Type B pancreatic cell (in vitro differentiated cells): ENCODE results near the gene CTSW. TPM values are rescaled to one million over a fixed set of nuclear protein-coding genes. Genes with fewer than 3 reads are reported as not detected.

Experiments used
- DNase-seq: peaks from one replicate; pipeline ENCODE4 v3.0.0; 2021; ENCODE audit warnings: mixed read lengths; ENCODE audit not compliant: unreplicated experiment; ENCODE audit errors: extremely low spot score
- H3K27ac Mint-ChIP-seq: 2 replicates; pipeline ENCODE4 v1.8.0; 2021; ENCODE audit warnings: mild to moderate bottlenecking, mixed read lengths
- H3K27me3 Mint-ChIP-seq: 2 replicates; pipeline ENCODE4 v1.8.0; 2021; ENCODE audit warnings: mixed read lengths
- H3K36me3 Mint-ChIP-seq: 2 replicates; pipeline ENCODE4 v1.8.0; 2021; ENCODE audit warnings: mixed read lengths
- H3K4me1 Mint-ChIP-seq: one replicate; pipeline ENCODE4 v1.8.0; 2021; ENCODE audit warnings: mixed read lengths; ENCODE audit not compliant: unreplicated experiment
- H3K4me3 Mint-ChIP-seq: 2 replicates; pipeline ENCODE4 v1.8.0; 2021; ENCODE audit warnings: mild to moderate bottlenecking, mixed read lengths
- H3K9me3 Mint-ChIP-seq: 2 replicates; pipeline ENCODE4 v1.8.0; 2021; ENCODE audit warnings: mixed read lengths
- total RNA-seq: library from RNA; stranded (reverse); gene quantifications from 2 replicates; pipeline ENCODE4 v1.2.1, GENCODE V29; 2021; ENCODE audit warnings: low replicate concordance
- TF ChIP-seq, protein P1 (sequence below): fragments of 200-600 bp; sonication (generic); conservative IDR thresholded peaks from 2 replicates; pipeline ENCODE4 v1.5.0; 2021; ENCODE audit warnings: antibody characterized with exemption, mild to moderate bottlenecking

The CTSW gene
- total RNA-seq, 1 donor from 2014 or later: not detected

DNA sequence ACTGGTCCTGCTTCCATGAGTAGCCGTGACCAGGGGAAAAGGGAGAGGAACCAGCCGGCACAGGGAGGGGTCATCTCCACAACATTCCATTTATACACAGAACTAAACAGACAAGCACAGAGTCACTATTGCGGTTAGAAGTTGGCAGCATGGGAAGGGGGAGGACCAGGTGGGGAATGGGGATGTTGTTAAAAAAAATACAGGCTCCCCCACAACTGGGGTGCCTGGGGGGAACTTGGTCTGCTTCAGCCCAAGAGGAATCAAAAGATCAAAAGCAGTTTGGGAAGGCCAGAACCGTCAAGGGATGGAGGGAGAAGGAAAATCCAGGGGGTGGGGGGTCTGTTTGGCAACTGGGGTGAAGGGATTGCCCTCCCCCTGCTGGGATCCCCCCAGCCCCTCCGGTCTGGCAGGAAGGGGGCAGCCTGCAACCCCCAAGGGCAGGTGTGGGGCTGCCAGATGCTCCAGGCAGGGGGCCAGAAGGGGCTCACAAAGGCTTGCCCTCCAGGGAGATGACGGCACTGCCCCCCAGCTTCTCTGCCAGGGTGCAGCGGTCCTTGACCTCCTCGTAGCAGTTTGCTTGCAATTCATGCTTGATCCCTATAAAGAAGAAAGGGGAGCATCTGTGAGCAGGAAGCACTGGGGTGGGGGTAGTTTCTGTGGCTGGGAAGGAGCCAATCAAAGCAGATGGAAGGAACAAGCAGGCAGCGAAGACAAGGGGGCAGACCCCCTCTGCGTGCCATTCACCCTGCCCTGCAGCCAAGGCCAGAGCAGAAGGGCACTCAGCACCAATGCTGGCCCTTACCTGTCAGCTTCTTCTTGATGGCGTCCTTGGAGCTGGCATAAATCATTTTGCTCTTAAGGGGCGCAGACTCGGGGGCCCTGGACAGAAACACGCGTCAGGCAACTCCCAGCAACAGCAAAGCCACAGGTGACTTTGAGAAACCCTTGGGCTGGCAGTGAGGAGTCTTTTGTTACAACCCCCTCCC lies 24.5 kb upstream of the CTSW start:
- TF ChIP-seq, protein P1, sequence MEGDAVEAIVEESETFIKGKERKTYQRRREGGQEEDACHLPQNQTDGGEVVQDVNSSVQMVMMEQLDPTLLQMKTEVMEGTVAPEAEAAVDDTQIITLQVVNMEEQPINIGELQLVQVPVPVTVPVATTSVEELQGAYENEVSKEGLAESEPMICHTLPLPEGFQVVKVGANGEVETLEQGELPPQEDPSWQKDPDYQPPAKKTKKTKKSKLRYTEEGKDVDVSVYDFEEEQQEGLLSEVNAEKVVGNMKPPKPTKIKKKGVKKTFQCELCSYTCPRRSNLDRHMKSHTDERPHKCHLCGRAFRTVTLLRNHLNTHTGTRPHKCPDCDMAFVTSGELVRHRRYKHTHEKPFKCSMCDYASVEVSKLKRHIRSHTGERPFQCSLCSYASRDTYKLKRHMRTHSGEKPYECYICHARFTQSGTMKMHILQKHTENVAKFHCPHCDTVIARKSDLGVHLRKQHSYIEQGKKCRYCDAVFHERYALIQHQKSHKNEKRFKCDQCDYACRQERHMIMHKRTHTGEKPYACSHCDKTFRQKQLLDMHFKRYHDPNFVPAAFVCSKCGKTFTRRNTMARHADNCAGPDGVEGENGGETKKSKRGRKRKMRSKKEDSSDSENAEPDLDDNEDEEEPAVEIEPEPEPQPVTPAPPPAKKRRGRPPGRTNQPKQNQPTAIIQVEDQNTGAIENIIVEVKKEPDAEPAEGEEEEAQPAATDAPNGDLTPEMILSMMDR: no peak
- peaks cover 3% of the 10 kb centered on the region for H3K27me3 Mint-ChIP-seq
- peak overlapping the region; percentile 86 for H3K27ac Mint-ChIP-seq
- H3K4me1 Mint-ChIP-seq: peaks cover 20% of the 10 kb centered on the region
- DNase-seq: no peak
- peaks cover 38% of the 10 kb centered on the region for H3K36me3 Mint-ChIP-seq
- H3K9me3 Mint-ChIP-seq: no peaks in the 10 kb centered on the region
- H3K4me3 Mint-ChIP-seq: peak overlapping the region; percentile 93

DNA sequence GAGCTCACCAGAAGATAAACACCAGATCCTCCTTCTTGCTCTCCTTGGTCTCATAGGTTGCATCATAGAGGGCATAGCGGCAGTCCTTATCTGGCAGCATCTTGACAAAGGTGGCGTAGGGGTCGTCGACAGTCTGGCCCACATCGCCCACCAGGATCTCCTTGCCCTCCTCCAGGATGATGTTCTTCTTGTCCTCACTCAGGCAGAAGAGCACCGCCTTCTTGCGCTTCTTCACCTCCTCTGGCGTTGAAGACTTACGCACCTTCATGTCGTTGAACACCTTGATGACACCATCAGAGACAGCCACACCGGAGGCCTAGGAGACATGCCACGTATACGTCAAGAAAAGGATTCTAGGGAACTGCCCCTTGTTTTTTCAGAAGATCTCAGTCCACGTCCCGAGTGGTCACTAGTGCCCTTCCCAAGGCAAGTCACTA lies 23.7 kb upstream of the CTSW start:
- H3K27ac Mint-ChIP-seq: peak overlapping the region; percentile 84
- peaks cover 3% of the 10 kb centered on the region for H3K27me3 Mint-ChIP-seq
- TF ChIP-seq, protein P1: no peak
- H3K36me3 Mint-ChIP-seq: peaks cover 38% of the 10 kb centered on the region
- H3K4me3 Mint-ChIP-seq: peak overlapping the region; percentile 93
- no peaks in the 10 kb centered on the region for H3K9me3 Mint-ChIP-seq
- no peak for DNase-seq
- H3K4me1 Mint-ChIP-seq: peaks cover 20% of the 10 kb centered on the region

DNA sequence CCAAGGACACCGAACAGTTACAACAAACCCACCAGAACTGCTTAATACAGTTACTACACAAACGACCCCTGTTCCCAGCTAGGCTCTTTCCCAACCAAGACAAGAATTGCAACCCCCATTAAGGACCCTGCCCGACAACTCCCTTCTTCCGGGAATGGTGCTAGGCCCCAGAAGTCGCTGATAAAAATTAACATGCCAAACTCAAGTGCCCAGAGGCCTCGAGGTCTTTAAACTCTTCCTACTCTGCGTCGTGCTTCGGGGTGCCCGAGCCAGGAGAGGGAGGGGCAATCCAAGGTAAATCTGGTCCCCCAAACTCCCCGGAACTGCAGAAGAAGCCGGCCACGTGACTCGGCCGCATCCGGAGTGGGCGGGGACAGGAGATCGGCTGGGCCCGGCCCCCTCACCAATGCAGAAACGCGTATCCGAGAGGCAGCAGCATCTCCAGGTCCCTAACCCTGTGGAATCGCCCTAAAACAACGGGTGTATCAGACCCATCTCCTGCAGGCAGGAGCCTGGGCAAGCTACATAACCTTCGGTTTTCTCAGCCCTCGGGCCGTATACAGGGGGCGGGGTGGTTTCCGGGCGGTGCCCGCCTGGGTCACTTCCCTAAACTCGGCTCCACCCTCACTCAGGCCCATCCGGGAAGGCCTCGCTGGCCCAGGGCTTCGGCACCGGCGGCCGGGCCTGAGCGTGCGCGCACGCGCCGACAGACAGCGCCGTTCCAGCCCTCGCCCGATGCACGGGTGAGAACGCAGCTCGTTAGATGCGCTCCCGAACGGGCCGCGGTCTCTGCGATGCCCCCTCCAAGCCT lies 22.7 kb upstream of the CTSW start:
- DNase-seq: no peak
- Mint-ChIP-seq H3K36me3 (peaks cover 32% of the 10 kb centered on the region), H3K9me3 (no peaks in the 10 kb centered on the region), H3K27me3 (peaks cover 3% of the 10 kb centered on the region), H3K4me3 (peak overlapping the region; percentile 93), H3K4me1 (peaks cover 27% of the 10 kb centered on the region), H3K27ac (peak overlapping the region; percentile 84)
- TF ChIP-seq, protein P1: no peak

DNA sequence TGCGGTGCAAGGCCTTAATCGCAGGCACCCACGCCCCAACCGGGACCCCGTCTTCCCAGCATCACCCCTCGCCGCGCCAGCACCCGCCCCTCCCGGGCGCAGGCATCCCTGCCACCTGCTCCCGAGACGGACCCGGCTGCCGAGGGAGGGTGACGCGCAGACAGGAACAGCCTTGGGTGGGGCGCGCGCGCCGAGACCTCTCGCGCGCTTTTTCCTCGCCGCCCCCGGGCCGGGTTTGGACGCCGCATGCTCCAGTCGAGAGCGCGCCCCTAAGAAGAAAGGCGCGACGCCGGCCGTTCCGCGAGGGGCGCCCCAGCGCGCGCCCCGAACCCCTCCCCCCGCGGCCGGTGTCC lies 22.2 kb upstream of the CTSW start:
- Mint-ChIP-seq H3K36me3 (peaks cover 28% of the 10 kb centered on the region), H3K9me3 (no peaks in the 10 kb centered on the region), H3K27me3 (no peaks in the 10 kb centered on the region), H3K4me1 (peaks cover 24% of the 10 kb centered on the region), H3K27ac (no peak overlapping the region), H3K4me3 (peak overlapping the region; percentile 93)
- TF ChIP-seq, protein P1: peak; percentile 27
- no peak for DNase-seq

DNA sequence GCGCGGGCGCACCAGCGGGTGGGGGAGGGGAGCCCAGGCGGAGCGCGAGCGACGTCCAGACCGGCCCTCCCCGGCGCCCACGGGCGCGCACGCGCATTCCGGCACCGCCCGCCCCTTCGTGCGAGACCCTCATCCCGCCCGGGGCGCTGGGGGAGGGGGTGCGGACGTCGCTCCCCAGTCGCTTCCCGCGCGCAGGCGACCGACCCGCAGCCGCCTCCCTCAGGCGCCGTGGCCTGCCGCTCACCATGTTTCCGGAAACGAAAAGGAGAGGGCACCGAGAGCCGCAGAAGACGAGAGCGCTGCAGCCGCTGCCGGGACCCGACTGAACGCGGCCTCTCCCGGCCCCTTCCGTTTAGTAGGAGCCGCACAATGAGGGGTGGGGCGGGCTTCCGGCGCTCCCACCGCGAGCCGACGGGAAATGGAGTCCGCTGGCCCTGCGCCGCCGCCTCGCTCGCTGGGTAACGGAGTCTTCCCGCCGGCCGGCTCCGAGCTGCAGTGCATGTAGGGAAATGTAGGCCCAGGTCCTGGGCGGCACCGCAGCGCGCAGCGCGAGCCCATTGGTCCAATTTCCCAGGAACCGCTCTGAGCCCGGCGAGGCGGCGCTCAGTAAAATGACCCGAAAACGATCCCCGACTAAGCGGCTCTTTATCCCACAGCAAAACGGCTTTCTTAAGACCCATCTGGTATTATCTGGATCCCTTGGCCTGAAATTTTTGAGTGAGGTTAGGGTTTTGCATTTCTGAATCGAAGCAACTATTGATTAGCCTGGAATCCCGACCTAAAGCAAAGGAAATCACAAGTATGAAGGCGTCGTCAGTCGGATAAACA lies 21.6 kb upstream of the CTSW start, which contains the start of gene CFL1:
Gene CFL1 (minus strand): TSS at position 328 of the 828 bp plus-strand sequence. CDS start 81 bp downstream, at position 247.
- no peaks in the 10 kb centered on the region for H3K9me3 Mint-ChIP-seq
- peak; percentile 99 for DNase-seq
- TF ChIP-seq, protein P1: no peak
- H3K27me3 Mint-ChIP-seq: no peaks in the 10 kb centered on the region
- peaks cover 30% of the 10 kb centered on the region for H3K4me1 Mint-ChIP-seq
- H3K4me3 Mint-ChIP-seq: peak within 1 kb of the TSS; percentile 93
- peaks cover 32% of the 10 kb centered on the region for H3K36me3 Mint-ChIP-seq
- peak within 1 kb of the TSS; percentile 97 for H3K27ac Mint-ChIP-seq
